H1 (cell line): ENCODE data around the gene OPN5. TPM values are rescaled to one million over a fixed set of nuclear protein-coding genes. Genes with fewer than 3 reads are reported as not detected.

Source experiments
- BACH1 ChIP-seq: IDR thresholded peaks from 2 replicates; pipeline ENCODE4 v1.6.1; 2012; ENCODE audit warnings: low read length, improper control_type of control experiment
- CTBP2 ChIP-seq: IDR thresholded peaks from 2 replicates; pipeline ENCODE4 v1.7.0; 2011; ENCODE audit warnings: borderline replicate concordance, mild to moderate bottlenecking, moderate library complexity, mixed read lengths, low read length; ENCODE audit not compliant: insufficient read depth, insufficient read length
- EGR1 ChIP-seq: IDR thresholded peaks from 2 replicates; pipeline ENCODE4 v1.6.1; 2011; ENCODE audit warnings: low read depth, low read length, borderline replicate concordance
- HDAC2 ChIP-seq, 2 experiments: fragments of 300-600 bp in 1 of 2; sonication (generic) in 1 of 2; IDR thresholded peaks; 2 replicates each; pipeline ENCODE4 v1.6.1; 2011 to 2012; ENCODE audit warnings: low read depth in 2 of 2, low read length in 2 of 2, mild to moderate bottlenecking in 2 of 2, moderate library complexity in 2 of 2, borderline replicate concordance in 1 of 2, inconsistent platforms in 1 of 2
- RBBP5 ChIP-seq: IDR thresholded peaks from 2 replicates; pipeline ENCODE4 v1.7.1; 2012; ENCODE audit warnings: low read depth, mild to moderate bottlenecking, inconsistent platforms, low read length, moderate library complexity, borderline replicate concordance
- RFX5 ChIP-seq: IDR thresholded peaks from 2 replicates; pipeline ENCODE4 v1.6.1; 2011; ENCODE audit warnings: low read depth, low read length, improper control_type of control experiment, borderline replicate concordance
- RNF2 ChIP-seq: fragments of 200-900, 300-1000 bp; sonication (generic); IDR thresholded peaks from 2 replicates; pipeline ENCODE4 v1.7.1; 2016; ENCODE audit warnings: borderline replicate concordance, low read depth, mild to moderate bottlenecking, antibody characterized with exemption, low read length; ENCODE audit not compliant: poor library complexity, severe bottlenecking; ENCODE audit errors: missing control alignments
- SP1 ChIP-seq: IDR thresholded peaks from 2 replicates; pipeline ENCODE4 v1.6.1; 2011; ENCODE audit warnings: low read depth, low read length
- polyA plus RNA-seq, 7 experiments: library from polyadenylated mRNA; depleted of rRNA in 3 of 7; stranded (reverse) in 5 of 7; unstranded in 2 of 7; fragments of >200 nt in 5 of 7; fragments of 200-250 nt in 2 of 7; gene quantifications; 1 replicate in 5 of 7; 2 replicates in 1 of 7; 4 replicates in 1 of 7; pipeline versions ENCODE4 v1.2.1 to v1.2.3, GENCODE V29; 2011 to 2013; ENCODE audit warnings: missing spikeins in 2 of 7, mixed read lengths in 2 of 7
- total RNA-seq: library from RNA; stranded (reverse); fragmentation: NEBNext Ultra II Directional; extraction: Animal tissue kit (Norgen Biotek cat#: 25700); gene quantifications from 2 replicates; pipeline ENCODE4 v1.2.1, GENCODE V29; 2021
- TF ChIP-seq, protein P1 (sequence below): IDR thresholded peaks from 2 replicates; pipeline ENCODE4 v1.6.1; 2012; ENCODE audit warnings: inconsistent platforms

Gene OPN5
- total and polyA plus RNA-seq, 2 of the 8 experiments (the other 6 are each of a cell fraction or from before 2014, with no cell fraction given) = not detected

DNA sequence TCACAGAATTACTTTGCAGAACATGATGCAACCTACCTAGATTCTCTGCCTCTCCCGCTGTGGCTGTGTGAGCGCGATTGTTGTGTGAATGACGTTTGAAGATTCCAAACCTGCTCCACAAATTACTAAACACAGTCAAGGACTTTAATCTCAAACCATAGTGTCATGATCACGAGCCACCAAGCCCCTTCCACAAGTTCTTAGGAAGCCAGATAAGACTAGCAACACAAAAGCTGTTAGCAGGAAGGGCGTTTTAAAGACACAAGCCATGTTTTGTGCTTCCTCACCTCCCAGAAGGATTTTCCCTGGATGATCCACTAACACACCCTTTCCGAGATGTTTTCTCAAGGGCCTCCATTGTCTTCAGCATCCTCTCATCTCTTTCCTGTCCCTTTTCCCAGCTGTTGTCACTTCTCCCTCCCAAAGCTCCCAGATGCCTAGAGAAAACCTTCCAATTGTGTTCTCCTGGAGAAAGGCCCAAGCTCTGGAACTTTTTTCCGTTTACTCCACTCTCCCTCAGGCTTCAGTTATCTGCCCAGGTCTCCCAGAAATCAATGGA lies 12.8 kb downstream of the OPN5 start (continued):
- TF ChIP-seq HDAC2 (IDR thresholded peaks at IDR 0.05; ENCODE audit: borderline replicate concordance in 1 of 2, low read depth in 2 of 2, low read length in 2 of 2) = no peak
- no peak for TF ChIP-seq SP1
- TF ChIP-seq RNF2 = no peak
- no peak for TF ChIP-seq RFX5
- TF ChIP-seq, protein P1, sequence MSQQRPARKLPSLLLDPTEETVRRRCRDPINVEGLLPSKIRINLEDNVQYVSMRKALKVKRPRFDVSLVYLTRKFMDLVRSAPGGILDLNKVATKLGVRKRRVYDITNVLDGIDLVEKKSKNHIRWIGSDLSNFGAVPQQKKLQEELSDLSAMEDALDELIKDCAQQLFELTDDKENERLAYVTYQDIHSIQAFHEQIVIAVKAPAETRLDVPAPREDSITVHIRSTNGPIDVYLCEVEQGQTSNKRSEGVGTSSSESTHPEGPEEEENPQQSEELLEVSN = no peak
- no peak for TF ChIP-seq CTBP2
- no peak for TF ChIP-seq EGR1
- no peak for TF ChIP-seq RBBP5
- TF ChIP-seq BACH1 = no peak
